ENCODE measurements around the gene SUSD1. TPM values are rescaled to one million over a fixed set of nuclear protein-coding genes. Genes with fewer than 3 reads are reported as not detected.

Gene SUSD1
- total and polyA plus RNA-seq, 9 of the 15 experiments (the other 6 are each of a cell fraction or from before 2014, with no cell fraction given), result 10.9 to 44.4 (median 36.1) TPM

DNA sequence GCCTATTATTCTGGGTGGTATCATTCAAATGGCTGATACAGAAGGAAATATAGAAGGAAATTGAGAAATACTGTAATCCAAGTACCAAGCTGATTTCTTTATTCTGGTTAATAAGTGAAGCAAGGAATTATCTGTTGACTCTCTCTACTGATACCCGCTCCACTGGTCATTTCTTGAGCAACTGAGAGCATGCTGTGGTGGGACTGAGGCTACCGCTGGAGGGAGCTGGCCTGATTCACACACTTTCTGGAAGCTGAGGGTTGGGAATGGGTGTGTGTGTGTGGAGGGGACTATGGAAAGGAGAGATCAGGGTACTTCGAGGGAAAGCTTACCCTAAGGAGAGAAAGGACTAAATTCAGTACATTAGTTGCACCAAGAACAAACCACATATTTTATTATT is 174.4 kb downstream of the SUSD1 start:
- FAIRE-seq, result no peak
- no peaks in the 10 kb centered on the region for H3K79me2 ChIP-seq (ENCODE audit: control insufficient read depth, insufficient read depth, low read length)
- in situ Hi-C loops (cut with MboI) (no loop called here), intact Hi-C loops (cut with micrococcal nuclease) (loop anchor here (5.0 to 10.0 kb wide), 2 partner anchors 72 to 334 kb away; partner anchors contain the start of gene PTBP3)
- no peak for TF ChIP-seq HMG20B (CRISPR knock-in tag; IDR thresholded peaks at IDR 0.05)
- TF ChIP-seq FOXP1 (CRISPR knock-in tag; IDR thresholded peaks at IDR 0.05), result no peak
- TF ChIP-seq ZNF444 (CRISPR knock-in tag; IDR thresholded peaks at IDR 0.05), result no peak
- TF ChIP-seq PHF8 (IDR thresholded peaks at IDR 0.05; ENCODE audit: borderline replicate concordance, low read length), result no peak
- TF ChIP-seq, protein P1, sequence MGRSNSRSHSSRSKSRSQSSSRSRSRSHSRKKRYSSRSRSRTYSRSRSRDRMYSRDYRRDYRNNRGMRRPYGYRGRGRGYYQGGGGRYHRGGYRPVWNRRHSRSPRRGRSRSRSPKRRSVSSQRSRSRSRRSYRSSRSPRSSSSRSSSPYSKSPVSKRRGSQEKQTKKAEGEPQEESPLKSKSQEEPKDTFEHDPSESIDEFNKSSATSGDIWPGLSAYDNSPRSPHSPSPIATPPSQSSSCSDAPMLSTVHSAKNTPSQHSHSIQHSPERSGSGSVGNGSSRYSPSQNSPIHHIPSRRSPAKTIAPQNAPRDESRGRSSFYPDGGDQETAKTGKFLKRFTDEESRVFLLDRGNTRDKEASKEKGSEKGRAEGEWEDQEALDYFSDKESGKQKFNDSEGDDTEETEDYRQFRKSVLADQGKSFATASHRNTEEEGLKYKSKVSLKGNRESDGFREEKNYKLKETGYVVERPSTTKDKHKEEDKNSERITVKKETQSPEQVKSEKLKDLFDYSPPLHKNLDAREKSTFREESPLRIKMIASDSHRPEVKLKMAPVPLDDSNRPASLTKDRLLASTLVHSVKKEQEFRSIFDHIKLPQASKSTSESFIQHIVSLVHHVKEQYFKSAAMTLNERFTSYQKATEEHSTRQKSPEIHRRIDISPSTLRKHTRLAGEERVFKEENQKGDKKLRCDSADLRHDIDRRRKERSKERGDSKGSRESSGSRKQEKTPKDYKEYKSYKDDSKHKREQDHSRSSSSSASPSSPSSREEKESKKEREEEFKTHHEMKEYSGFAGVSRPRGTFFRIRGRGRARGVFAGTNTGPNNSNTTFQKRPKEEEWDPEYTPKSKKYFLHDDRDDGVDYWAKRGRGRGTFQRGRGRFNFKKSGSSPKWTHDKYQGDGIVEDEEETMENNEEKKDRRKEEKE (IDR thresholded peaks at IDR 0.05; ENCODE audit: borderline replicate concordance in 1 of 2, control insufficient read depth in 1 of 2, low read depth in 2 of 2, low read length in 1 of 2), result no peak
- TF ChIP-seq, protein P2, sequence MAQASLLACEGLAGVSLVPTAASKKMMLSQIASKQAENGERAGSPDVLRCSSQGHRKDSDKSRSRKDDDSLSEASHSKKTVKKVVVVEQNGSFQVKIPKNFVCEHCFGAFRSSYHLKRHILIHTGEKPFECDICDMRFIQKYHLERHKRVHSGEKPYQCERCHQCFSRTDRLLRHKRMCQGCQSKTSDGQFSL (CRISPR knock-in tag; IDR thresholded peaks at IDR 0.05), result no peak
- TF ChIP-seq, protein P2 (tag; IDR thresholded peaks at IDR 0.05), result no peak
- peak in 1 of 2 experiments; percentile 20; a peak in 2 of 4 replicates for TF ChIP-seq RAD21 (CRISPR knock-in tag; conservative IDR thresholded peaks at IDR 0.05 in 1 of 2, IDR thresholded peaks at IDR 0.05 in 1 of 2)
- no peak for TF ChIP-seq ZNF311 (CRISPR knock-in tag; IDR thresholded peaks at IDR 0.05)
- no peak for TF ChIP-seq KAT2B (IDR thresholded peaks at IDR 0.05; ENCODE audit: low read depth, low read length)
- TF ChIP-seq, protein P3, sequence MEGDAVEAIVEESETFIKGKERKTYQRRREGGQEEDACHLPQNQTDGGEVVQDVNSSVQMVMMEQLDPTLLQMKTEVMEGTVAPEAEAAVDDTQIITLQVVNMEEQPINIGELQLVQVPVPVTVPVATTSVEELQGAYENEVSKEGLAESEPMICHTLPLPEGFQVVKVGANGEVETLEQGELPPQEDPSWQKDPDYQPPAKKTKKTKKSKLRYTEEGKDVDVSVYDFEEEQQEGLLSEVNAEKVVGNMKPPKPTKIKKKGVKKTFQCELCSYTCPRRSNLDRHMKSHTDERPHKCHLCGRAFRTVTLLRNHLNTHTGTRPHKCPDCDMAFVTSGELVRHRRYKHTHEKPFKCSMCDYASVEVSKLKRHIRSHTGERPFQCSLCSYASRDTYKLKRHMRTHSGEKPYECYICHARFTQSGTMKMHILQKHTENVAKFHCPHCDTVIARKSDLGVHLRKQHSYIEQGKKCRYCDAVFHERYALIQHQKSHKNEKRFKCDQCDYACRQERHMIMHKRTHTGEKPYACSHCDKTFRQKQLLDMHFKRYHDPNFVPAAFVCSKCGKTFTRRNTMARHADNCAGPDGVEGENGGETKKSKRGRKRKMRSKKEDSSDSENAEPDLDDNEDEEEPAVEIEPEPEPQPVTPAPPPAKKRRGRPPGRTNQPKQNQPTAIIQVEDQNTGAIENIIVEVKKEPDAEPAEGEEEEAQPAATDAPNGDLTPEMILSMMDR (IDR thresholded peaks at IDR 0.05 in 2 of 3, conservative IDR thresholded peaks at IDR 0.05 in 1 of 3; ENCODE audit: insufficient read depth in 2 of 3, low read depth in 1 of 3, low read length in 3 of 3), result peak; percentile 33 to 38 (median 35); a peak in 4 of 6 replicates
- TF ChIP-seq BHLHE40 (IDR thresholded peaks at IDR 0.05; ENCODE audit: low read length), result no peak
- no peak for TF ChIP-seq ZNF3 (CRISPR knock-in tag; IDR thresholded peaks at IDR 0.05)
- H3K27me3 ChIP-seq (ENCODE audit: control insufficient read depth in 2 of 2, insufficient read depth in 2 of 2, low read length in 2 of 2), result no peaks in the 10 kb centered on the region
- no peaks in the 10 kb centered on the region for H3K9me1 ChIP-seq (ENCODE audit: control insufficient read depth, insufficient read depth, low read length)
- H3K9ac ChIP-seq (ENCODE audit: insufficient read depth in 1 of 2, low read depth in 2 of 2, low read length in 2 of 2), result no peak overlapping the region
- H3K4me2 ChIP-seq (ENCODE audit: insufficient read depth, low read length), result no peak overlapping the region
- POLR2A ChIA-PET, result interaction anchor here (2.6 kb wide), 1 partner anchor 14 kb away, joined by 9 read pairs; no protein-coding TSS in a partner anchor
- BruUV-seq (replicated peaks), result no TSS peak
- H3K4me1 ChIP-seq (replicated peaks in 1 of 2; ENCODE audit: control insufficient read depth in 2 of 2, insufficient read depth in 2 of 2, low read length in 2 of 2), result peaks cover 0 to 3% of the 10 kb centered on the region in 2 experiments; a peak in 1 of 5 replicates
- CTCF ChIA-PET (ENCODE audit: low intra/inter-chr PET ratio), result no interaction called here
- no peak overlapping the region for H3K27ac ChIP-seq (ENCODE audit: extremely low read depth, low read depth, low read length)
- 55% methylated on average over 3 of the region's 3 CpGs for whole genome bisulfite sequencing (ENCODE audit: insufficient coverage, low coverage, missing lambda C conversion rate)
- no peak overlapping the region for H3K4me3 ChIP-seq
- H3K9me3 ChIP-seq (replicated peaks; ENCODE audit: control insufficient read depth, insufficient read depth, low read depth, low read length), result no peaks in the 10 kb centered on the region
- no peaks in the 10 kb centered on the region for H3K36me3 ChIP-seq (ENCODE audit: control insufficient read depth, insufficient read depth, low read length)
- H4K20me1 ChIP-seq (replicated peaks; ENCODE audit: control insufficient read depth, insufficient read depth, low read length), result no peaks in the 10 kb centered on the region
- ATAC-seq, result peak; percentile 73
- DNase-seq (ENCODE audit: extremely low read depth in 1 of 4, low spot score in 3 of 4), result no peak
- H2AFZ ChIP-seq (ENCODE audit: low read depth, low read length), result 0 out of 2 replicates have a peak overlapping the region, but pooled peaks have one; percentile 35

Measured in K562 (cell line).